GM12873 (cell line): ENCODE measurements around the gene AZIN2.

Source experiments
- CTCF ChIP-seq: IDR thresholded peaks from 2 replicates; pipeline ENCODE4 v1.5.1; 2012; ENCODE audit warnings: low read depth, mild to moderate bottlenecking, moderate library complexity, low read length, control low read depth; ENCODE audit not compliant: insufficient read depth; ENCODE audit errors: missing control alignments

Gene AZIN2

DNA sequence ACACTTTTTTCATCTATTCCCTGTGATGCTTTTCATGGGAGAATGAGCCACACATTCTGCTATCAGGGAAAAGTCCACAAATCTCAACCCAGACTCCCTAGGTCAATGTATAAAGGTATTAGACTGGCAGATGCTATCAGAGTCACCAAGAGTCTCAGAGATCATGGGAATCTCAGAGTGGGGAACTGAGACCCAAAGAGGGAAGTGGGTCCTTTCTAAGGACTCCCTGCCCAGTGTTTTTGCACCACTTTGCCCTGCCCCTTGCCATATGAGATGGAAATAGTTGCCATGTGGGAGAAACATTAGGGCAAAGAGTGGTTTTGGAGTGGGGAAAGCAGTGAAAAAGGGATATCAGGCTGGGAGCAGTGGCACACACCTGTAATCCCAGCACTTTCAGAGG lies 19.1 kb upstream of the AZIN2 start:
- no peak for TF ChIP-seq CTCF

GRCh38 chr1:33065301-33065700 lies 15.7 kb upstream of the AZIN2 start:
- no peak for TF ChIP-seq CTCF

- no peak for TF ChIP-seq CTCF
These were observed 10.3 kb upstream of the AZIN2 start for GRCh38 chr1:33070628-33071027.

GRCh38 chr1:33072707-33073106 lies 8.2 kb upstream of the AZIN2 start:
- no peak for TF ChIP-seq CTCF

- no peak for TF ChIP-seq CTCF
These were observed 6.6 kb upstream of the AZIN2 start for GRCh38 chr1:33074193-33074945.

DNA sequence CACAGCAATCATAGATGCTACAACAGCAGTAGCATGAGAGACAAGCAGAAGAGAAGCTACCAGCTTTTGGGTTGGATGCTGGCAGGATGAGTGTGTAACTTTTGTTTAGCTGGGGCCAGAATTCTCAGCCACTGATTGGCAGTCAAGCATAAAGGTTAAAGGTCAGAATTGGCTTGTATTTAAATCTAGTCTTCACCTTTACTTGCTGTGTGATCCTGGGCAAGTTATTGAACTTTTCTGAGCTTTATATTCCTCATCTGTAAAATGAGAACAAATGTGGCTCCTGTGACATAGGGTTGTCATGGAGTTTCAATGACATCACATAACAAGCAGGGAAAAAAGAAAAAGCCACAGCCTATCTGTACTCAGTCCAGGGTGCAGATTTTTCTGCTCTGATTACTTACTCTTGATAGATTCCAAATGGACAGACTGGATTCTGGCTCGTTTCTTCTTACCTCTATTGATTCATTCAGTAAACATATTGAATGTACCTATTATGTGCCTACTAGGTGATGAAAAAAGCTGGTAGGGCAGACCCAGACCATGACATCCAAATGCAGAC lies 2.8 kb upstream of the AZIN2 start:
- TF ChIP-seq CTCF: no peak

- no peak for TF ChIP-seq CTCF
These were observed 580 bp upstream of the AZIN2 start for GRCh38 chr1:33080373-33080772.
